HG03097 (cell line): Measurements from ENCODE around the gene OTOG.

ENCODE experiments used
- ATAC-seq: cut with Tn5 transposase; IDR thresholded peaks from one replicate; pipeline ENCODE4 v1.9.1; 2021; ENCODE audit not compliant: unreplicated experiment, low FRiP score

The OTOG gene

DNA sequence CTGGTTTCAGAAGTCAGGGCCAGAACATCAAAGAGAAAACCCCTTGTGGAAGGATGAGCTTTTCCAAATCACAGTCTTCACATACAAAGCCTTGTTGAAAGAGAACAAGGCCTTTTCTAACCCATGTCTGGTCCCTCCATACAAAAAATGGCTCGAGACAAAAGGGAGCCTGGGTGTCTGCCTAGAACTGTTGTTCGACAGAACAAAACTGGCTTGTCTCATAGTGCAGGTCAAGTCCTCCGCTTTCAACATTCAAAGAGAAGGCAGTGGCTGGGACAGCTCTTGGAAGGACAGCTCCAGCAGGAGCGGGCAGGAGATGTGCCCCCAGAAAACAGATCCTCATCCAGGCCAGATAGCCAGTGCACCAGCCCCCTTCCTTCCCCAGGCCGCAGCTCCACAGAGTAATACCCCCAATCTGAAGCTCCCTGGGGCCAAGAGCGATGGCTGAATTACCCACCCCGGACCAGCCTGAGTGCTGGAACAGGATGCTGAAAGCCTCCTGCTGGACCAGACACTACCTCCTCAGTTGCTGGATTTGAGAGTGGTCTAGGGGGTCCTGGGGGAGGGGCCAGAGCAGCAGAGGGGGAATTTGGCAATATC, 30.4 kb upstream of the OTOG start:
- ATAC-seq: no peak

DNA sequence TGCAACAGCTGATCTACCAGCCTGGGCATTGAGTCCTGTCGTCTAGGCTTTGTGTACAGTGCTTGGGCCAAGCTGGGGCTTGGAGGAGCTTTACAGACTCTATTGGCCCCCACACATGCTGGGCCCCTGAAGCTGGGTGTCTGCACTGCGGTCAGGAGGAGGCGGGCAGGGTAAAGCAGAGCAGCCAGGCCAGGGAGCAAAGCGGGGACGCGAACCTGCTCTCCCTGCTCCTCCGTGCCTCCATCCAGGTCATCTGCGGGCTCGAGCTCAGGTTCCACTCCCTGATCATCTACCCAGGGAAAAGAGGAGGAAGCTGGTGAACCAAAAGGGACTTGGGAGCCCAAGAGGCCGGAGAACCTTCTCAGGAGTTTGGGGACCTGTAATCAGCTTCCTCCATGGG, 29.9 kb upstream of the OTOG start:
- ATAC-seq: no peak

DNA sequence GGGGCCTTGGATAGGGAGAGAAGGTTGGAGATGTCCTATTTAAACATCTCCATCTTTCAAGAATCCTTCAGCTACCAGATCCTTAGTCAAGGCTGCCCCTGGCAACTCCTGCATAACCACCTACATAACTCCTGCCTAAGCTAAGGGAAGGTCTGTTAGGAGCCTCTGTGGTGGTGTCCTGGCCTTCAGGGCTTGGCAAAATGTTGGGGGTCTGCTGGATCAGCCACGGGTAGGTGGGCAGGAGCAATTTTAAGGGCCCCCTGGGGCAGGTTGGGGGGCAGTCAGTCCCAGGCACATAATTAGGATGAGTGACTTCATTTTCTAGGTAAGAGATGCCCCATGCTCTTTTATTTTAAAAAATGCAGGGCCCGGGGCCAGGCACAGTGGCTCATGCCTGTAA, 28.7 kb upstream of the OTOG start:
- ATAC-seq: no peak

DNA sequence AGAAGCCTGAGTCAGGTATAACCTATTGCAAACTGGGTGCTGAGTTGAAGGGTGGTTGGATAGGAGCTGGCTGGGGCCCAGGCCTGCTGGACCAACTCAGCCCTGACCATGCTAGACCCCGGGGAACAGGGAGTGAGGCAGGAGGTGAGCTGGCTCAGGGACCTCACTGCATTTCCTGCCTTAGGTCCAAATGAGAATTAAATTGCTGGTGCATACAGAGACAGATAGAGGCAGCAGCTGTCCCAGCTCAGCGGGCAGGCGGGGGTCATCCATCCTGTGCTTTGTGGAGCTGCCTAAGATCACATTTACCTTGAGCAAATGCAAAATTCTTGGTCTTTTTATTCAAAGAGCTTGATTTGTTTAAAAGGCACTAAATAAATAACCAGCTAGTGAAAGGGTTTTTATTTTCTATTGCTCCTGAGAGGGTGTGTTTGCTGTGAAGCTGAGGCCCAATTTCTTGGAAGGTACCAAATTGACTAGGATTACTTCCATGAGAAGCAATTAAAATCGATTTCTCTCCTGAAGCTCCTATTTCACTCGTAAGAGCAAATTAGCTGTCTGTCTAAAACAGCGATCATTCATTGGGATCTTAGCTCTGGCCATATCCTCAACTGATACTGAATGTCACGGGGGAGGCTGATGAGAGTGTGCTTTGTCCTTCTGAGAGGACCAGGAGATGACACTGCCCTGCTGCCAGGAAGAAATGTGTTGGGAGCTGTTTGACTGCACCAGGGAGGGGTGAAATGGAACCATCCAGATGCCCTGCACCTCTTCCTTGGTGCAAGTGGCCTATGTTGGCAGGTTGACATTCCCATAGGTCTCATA, 27.8 kb upstream of the OTOG start:
- no peak for ATAC-seq

DNA sequence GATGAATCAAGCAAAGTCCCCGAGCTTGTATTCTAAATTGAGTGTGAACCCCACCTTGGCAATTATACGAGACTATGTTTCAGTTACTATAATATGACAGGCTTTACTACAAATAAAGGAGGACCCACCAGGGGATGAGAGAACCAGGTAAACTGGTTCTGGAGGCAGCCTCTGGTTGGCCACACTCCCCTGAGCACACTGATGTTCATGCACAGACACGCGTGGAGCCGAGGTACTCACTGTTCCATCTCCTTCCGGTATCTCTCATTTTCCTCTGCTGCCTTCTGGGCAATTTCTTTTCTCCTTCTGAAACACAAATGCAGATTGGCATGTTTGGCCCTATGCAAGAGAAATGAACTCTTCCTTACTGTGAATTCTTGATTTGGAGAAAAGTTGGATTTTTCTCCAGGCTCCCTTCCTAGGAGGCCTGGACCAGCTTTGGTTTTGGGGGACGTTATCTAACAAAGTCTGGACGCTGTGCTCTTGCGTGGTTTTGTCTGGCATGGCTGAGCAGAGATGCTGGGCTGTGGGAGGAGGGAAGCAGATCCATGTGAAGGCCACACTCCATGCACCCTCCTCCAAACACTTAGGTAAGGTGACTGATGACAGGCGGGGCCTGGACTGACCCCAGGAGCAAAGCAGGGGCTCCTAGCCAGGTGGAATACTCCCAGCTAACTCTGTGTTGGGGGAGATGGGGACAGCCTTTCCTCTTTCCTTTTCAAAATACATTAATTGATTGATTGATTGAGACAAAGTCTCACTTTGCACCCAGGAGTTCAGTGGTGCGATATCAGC, 25.8 kb upstream of the OTOG start:
- no peak for ATAC-seq

DNA sequence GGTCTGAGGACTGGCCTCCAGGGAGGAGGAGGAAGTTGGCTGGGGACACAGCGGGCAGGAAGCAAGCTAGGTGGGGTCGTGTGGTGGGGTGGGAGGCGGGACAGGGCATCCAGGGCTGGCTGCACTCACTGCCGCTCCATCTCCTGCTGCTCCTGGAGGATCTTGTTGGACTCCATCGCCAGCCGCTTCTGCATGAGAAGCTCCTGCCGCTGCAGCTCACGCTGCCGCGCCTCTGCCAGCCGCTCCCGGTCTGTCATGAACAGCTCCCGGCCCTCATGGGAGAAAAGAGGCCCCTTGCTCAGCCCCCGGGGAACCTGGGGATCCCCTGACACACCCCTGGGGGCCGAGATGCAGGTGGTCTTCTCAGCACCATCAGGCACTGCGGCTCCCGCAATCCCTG, 24.4 kb upstream of the OTOG start:
- no peak for ATAC-seq

DNA sequence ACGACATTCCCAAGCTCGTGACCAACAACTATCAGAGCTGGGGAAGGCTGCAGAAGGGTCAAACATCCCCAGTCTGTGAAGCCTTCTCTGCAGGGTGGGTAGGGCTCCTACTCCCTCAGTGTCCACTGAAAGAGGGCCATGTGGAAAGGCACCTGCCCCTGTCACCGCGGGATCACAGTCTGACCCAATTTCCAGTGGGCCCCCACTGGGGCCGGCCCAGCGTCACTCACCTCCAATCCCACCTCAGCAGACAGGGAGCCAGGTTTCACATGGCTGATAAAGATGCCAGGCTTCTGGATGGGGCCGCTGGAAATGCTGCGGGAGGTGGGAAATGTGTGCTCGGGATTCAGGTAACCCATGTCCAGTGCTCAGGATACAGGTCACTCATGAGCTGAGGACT, 22.8 kb upstream of the OTOG start:
- ATAC-seq: no peak

DNA sequence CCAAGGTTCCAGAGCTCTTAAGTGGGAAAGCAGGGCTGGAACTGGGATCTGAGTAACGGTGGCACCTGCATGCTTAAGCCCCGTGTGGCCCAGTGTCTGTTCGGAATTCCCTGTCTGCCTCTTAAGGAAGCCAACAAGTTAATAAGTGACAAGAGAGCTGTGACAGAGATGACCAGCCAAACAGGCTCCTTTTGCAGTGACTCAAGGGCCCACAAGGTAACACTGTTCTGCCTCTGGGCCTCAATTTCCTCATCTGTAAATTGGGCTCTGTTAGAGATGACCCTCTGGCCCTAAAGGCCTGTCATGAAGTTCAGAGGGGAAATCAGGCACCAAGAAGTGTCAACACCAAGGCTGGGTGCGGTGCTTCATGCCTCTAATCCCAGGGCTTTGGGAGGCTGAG, 21.5 kb upstream of the OTOG start:
- no peak for ATAC-seq

DNA sequence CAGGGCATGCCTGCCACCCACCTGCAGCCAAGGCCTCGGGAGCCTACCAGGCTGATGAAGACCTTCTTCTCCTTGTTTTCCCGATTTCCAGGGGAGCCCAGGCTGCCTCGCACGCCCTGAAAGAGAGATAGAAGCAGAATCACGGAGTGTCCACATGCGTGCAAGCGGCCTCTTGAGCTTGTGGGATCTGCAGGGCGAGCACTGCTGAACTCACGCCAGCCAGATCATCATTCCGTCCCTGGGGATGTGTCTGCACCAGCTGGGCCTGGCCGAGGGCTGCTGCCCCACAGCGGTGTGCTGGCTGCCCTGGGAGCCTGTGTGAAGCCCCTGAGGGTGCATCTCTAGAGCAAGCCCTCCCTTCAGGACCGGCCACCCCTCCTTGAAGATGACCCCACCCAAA, 20.7 kb upstream of the OTOG start:
- ATAC-seq: no peak

DNA sequence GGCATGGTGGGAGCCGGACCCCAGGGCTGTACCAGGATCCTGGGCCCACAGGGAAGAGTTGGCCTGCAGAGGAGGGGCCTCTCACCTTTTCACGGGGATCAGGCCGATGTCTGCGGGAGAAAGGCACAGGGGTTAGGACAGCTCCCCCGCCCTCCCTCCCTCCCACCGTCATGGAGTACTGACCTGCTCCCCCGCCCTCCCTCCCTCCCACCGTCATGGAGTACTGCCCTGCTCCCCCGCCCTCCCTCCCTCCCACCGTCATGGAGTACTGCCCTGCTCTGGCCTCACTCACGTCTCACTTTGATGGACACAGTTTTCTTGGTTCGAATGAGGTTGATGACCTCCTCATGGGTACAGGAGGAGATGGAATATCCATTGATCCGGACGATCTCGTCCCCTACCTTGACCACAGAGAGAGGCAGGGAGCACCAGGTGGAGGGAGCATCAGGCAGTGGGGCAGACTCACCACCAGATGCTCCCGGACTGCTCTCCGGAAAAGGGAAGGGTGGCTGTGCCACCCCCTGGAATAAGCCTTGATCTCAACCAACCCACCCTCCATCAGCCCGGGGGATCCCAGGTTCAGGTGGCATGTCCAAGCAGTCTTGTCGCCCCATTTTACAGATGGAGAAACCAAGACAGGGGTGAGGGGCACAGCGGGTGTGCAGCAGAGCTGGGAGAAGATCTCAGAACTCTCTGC, 20.0 kb upstream of the OTOG start:
- no peak for ATAC-seq

DNA sequence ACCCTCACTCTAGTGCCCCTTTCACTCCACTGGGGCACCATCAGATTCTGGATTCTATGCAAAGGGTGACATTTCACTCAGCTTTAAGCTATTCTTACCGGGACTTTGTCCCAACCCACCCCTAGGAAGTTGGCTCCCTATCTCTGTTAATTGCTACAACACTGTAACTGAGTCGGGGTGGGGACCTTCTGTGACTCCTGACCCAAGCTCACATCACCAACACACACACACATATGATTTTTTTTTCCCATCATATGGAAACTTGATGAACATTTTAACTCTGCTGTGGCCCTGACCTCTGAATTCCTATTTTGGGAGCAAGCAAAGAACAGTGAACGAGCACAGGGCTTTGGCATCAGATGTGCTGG, 19.4 kb upstream of the OTOG start:
- ATAC-seq: no peak

DNA sequence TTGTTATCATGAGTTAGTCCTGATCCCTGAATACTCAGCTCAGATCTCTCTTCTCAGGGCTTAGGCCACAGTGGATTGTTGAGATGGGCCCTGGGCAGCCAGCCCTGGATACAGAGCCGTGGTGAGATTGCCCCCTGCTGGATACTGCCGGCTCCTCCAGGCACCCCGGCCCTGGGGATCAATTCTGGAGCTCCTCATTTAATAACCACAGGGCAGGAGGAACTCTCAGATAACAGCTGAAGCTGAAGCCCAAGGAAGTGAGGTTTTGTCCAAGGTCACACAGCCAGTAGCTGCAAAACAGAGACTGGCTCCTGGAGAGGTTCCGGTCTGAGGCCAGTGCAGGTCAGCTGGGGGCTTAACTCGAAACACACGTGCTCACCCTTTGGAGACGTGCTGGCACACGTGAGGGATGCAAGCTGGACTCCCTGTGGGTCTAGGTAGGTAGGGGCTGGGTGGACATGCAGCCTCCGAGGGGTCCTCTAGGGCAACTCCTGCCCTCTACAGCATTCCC, 18.8 kb upstream of the OTOG start:
- ATAC-seq: no peak

DNA sequence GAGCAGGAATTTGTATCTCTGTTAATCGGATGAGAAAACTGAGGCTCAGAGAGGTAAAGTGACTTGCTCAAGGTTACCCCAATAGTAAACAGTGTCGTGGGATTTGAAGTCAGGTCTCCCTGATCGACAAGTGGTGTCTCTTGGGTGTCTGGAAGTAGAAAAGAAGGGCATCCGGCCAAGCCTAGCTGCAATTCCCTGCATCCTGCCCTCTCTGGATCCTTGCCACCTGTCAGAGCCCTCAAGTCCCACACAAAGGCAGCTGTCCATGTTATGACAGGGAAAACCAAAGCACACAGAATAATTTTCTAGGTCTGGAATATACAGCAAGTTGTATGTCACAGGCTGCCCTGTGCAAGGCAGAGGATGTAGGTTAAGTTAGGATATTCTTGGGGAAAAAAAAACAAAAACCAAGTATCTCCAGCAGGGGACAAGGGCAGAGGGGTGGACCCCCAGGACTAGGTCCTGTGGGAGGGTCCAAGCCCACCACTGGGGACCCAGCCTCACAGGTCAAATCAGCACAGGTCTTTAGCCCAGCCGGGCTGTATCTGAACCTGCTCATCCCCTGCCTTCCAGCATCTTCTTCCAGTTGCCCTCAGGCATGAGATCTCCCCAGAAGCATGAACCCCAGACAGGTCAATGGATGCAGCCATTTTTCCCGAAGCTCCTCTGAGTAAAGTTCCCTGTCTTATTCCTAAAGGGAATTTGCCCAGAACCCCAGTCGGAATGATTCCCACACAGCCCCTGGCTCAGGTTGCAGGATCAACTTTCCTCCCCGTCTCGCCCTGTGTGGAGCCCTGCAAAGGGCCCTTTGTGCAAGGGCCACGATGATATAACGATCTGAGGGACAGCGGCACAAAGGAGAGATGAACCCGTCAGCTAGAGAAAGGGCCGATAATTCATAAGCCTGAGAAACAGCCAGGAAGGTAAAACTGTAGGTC, 17.9 kb upstream of the OTOG start:
- no peak for ATAC-seq

DNA sequence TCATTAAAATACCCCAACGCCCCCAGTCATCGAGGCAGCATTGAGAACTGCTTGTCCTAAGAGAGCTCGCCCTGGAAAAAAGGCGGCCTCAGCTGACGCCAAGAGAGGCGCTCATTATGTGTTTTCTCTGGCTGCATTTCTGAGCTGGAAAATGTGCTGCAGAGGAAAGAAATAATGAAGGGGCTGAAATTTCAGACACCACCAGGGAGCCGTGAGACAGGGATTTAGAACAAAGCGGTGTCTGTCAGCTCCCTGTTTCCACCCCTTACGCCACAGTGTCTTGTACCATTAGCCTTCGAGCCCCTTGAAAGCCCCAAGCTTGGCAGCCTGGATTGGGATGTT, 17.2 kb upstream of the OTOG start:
- no peak for ATAC-seq

DNA sequence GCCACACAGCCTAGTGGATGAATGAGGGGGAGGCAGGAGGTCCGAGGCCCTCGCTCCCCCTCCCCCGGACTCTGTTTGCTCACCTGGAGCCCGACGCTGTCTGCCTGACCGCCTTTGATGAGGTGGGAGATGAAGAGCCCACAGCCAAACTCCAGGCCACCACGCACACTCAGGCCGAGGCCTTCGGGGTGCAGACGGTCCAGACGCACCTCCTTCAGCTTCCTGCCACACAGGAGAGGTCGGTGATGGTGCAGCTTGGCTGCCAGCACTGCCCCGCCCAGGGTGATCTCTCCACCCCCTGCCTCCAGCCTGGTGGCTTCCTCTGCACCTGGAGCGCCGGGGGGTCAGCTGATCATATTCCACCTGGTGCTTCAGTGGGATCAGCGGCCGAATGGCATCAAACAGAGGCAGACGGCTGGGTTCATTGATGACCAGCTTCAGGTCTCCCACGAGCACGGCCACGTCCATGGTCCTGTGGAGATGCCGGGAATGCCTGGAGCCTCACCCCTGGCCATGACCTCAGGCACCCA, 15.9 kb upstream of the OTOG start:
- no peak for ATAC-seq

DNA sequence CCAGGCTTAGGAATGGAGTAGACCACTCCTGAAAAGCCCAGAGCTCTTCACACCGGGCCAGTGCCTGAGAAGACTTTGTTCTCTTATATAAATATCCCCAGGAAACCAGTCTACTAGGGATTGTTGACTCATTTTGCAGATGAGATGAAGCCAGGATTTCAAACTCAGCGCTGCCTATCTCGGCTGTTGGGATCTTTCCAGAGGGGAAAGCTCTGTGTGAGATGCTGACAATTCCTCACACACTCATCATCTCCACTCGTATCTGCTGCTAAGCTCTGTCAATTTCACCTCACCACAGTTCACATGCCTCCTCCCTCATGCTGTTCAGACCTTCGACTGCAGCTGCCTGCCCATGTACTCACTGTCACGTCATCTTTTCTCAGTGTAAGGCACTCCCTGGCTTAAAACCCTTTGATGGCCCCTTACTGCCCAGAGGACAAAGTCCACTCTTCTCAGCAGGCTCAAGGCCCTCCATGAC, 15.4 kb upstream of the OTOG start:
- ATAC-seq: no peak

DNA sequence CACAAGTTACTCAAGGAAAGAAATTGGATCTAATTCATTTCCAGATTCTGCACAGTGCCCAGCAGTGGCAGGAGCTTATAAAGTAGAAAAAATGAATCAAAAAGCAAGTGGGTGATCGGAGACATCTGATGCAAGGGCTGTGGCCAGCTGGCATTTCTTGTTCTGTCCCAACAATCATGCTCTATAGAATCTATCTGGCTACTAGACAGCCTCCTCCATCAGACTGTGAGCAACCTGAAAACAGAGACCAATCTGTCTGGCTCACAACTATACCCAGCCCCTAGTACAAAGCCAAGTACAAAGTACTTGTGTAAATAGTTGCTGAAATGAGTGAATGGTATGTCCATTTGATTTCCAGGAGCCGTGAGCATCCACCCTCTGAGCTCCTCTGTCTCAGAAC, 14.3 kb upstream of the OTOG start:
- no peak for ATAC-seq

DNA sequence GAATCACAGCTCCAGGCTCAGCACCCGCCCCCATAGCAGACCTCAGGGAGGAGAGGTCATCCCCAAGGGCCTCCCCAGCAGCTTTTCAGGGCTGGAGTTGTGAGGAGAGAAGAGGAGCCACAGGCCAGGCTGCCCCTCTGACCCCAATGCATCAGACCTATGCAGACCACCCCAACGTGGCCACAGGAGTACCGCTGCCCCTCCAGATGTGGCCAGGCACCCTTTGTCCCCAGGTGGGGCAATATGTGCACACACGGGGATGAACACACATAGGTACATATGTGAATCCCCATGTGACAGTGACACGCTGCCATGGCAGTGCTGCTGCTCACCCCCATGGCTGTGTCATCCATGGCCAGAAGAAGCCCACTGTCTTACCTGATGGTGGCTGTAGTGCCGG, 13.7 kb upstream of the OTOG start:
- no peak for ATAC-seq

DNA sequence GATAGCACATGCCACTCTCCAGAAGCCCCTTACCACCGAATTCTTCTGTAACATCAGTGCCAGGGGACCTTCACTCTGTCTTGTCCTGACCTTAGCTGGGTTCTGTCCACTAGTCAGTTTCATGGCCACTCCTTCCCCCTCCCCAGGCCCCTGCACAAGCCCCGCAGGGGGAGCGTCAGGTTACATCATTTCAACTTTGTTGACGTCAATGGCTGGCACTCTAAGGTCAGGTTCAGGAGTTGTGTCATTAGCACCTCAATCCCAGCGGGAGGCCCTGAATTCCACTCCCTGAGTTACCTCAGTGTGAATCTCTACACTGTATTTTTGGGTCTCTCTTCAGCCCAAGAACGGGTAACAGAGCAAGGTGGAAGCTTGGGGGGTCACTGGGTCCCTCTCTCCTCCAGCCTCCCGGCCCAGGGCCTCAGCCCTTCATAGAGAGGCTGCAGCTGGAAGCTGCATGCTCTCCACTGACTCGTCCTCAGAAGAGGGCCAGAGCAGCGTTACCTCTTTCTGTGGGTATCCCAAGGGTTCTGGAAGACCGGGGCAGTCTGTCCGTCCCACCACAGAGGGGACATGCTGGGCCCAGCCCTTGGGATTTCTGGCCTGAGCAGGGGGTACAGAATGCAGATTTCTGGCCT, 13.2 kb upstream of the OTOG start:
- no peak for ATAC-seq
